Esophagus squamous epithelium (tissue), 4 donors: ENCODE measurements around the gene CRACDL.

Experiments
- POLR2A ChIP-seq, 4 donors: fragments of 450-650 bp; IDR thresholded peaks; one replicate each; pipeline ENCODE4 v1.6.1; 2017; ENCODE audit warnings: antibody characterized with exemption in 4 of 4, mild to moderate bottlenecking in 4 of 4, moderate library complexity in 3 of 4
- TF ChIP-seq, protein P1 (sequence below), 6 experiments: fragments of 450-650 bp in 4 of 6; fragments of 200-600 bp in 2 of 6; sonication (generic) in 2 of 6; IDR thresholded peaks; one replicate each; pipeline ENCODE4 v1.5.1; 2016 to 2019; ENCODE audit warnings: antibody characterized with exemption in 6 of 6, mild to moderate bottlenecking in 4 of 6, moderate library complexity in 4 of 6

DNA sequence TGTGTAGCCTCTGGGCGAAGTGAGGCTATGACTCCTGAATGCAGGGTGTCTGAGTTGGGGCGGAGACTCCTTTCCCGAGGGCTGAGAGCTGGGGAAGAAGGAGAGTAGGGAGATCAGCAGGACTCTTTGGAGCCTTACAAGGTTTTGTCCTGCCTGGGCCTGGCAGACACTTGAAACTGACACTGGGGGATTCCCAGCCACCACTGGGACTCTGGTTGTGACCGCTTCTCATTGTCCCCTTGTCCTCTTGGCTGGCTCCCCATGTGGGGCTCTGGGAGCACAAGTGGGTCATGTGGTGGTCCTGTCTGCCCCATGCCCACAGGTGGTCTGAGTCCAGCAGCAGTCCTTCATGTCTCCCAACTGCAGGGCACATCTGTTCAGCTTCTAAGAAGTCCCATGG lies 126.9 kb downstream of the CRACDL start:
- TF ChIP-seq, protein P1, sequence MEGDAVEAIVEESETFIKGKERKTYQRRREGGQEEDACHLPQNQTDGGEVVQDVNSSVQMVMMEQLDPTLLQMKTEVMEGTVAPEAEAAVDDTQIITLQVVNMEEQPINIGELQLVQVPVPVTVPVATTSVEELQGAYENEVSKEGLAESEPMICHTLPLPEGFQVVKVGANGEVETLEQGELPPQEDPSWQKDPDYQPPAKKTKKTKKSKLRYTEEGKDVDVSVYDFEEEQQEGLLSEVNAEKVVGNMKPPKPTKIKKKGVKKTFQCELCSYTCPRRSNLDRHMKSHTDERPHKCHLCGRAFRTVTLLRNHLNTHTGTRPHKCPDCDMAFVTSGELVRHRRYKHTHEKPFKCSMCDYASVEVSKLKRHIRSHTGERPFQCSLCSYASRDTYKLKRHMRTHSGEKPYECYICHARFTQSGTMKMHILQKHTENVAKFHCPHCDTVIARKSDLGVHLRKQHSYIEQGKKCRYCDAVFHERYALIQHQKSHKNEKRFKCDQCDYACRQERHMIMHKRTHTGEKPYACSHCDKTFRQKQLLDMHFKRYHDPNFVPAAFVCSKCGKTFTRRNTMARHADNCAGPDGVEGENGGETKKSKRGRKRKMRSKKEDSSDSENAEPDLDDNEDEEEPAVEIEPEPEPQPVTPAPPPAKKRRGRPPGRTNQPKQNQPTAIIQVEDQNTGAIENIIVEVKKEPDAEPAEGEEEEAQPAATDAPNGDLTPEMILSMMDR (IDR thresholded peaks at IDR 0.05): no peak
- TF ChIP-seq POLR2A (IDR thresholded peaks at IDR 0.05): no peak
